Measurements from ENCODE around the gene DYNC2I2.
"Not testable (repeated sequence)": the region's sequence is repeated elsewhere in the genome, so short reads cannot be mapped to it uniquely, and the experiment has no call there.

Gene DYNC2I2

DNA sequence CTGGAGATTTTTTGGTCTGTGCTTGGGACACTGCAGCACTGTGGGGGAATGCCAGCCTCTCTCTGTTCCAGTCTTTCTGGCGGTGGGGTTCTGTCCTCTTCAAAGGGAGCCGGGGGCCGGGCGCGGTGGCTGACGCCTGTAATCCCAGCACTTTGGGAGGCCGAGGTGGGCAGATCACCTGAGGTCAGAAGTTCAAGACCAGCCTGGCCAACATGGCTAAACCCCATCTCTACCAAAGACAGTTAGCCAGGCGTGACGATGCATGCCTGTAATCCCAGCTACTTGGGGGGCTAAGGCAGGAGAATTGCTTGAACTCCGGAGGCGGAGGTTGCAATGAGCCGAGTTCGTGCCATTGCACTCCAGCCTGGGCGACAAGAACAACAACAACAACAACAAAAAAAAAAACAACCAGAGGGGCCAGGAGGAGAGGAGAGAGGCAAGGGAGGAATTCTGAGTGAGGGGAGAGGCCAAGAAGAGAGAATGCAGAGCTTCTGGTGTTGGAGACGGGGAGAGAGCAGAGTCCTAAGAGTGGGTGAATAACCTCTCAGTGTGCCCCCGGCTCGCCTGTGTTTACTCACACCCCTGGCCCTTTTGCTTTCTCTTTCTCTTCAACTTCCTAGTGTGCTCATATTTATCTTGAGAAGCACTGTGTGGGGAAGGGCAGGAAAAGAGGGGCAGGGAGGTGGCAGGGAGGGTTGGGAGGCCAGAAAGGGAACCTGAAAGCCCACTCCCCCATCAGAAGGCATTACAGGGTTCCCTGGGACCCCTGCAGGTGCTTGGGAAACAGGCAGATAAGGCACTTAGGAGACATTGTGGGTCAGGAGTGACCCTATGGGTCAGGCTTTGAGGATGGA lies 29.2 kb upstream of the DYNC2I2 start:
- peak; percentile 41 to 57 for DNase-seq

DNA sequence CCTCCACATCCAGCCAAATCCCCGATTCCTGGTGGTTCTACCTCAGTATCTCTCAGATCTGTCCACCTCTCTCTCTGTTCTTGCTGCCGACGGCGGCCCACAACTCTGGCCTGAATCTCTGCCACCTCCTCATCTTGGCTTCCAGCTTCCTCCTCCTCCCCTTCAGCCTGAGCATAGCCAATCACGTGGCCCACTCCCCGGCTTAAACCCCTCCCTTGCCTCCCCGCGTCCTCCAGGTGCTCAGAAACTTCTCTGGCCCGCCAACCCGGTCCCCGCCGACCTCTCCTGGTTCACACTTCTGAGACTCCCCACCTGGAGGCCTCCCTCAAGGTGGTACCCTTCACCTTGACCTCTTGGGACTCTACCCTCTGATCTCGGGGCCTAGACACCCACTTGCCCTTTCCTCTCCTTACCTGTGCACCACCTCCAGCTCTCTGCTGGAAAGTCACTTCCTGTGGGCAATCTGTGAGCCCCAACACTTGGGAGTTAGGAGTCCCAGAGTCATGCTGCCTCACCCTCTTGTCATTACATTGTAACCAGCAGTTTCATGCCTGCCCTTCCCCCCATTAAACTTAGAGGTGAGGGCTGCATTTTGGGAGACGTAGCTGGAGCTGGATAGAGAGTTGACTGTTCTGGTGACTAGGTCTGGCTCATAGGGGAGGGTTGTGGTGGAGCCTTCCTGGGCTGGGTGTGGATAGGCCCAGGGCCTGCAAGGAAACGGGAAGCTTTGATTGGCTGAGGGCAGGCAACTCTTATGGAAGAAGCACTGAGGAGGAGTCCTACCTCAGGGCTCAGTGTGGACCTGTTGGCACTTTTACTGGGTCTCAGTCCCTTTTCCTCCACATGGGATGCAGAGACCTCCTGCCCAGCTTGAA lies 27.9 kb upstream of the DYNC2I2 start:
- DNase-seq = peak; percentile 85 to 86

DNA sequence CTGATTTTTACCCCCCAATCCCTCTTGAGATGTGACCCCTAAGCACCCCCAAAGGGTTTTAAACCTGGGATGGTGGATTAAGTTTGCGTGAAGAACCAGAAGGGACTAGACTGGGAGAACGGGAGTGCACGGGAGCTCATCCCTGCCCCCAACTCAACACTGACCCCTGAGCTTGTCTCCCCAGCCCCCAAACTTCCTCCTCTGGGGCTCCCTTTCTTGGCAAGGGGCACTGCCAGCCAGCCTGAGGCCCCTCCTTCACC lies 27.3 kb upstream of the DYNC2I2 start:
- DNase-seq = no peak

- DNase-seq = peak; percentile 65 to 69
Measured at GRCh38 chr9:128683340-128684064, 26.9 kb upstream of the DYNC2I2 start.

DNA sequence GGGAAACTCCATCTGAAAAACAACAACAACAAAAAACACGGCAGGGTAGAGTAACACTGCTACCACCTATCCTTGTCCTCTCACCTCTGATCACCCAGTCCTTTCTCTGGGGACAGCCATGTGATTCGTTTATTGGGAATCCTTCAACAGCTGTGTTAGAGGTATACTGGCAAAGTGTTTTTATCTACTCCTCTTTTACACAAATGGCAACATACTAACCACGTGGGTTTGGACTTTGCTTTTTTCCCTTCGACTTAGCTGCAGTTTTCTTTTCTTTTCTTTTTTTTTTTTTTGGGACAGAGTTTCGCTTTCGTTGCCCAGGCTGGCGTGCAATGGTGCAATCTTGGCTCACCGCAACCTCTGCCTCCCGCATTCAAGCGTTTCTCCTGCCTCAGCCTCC lies 21.1 kb upstream of the DYNC2I2 start:
- DNase-seq = no peak

DNA sequence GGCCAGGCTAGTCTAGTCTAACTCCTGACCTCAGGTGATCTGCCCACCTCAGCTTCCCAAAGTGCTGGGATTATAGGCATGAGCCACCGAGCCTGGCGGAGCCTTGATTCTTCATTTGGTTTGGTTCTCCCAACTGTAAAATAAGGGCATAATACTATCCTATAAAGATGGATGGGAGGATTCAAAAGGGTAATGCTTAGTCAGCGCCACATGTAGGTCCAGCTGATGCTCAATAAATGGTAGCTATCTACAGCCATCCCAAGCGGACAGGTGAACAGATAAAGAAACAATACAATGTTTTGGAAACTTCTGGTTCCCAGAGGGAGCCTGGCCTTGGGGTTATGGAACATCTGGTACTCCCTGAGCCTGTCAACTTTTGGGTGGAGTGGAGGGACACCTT lies 18.7 kb upstream of the DYNC2I2 start:
- DNase-seq = no peak

DNA sequence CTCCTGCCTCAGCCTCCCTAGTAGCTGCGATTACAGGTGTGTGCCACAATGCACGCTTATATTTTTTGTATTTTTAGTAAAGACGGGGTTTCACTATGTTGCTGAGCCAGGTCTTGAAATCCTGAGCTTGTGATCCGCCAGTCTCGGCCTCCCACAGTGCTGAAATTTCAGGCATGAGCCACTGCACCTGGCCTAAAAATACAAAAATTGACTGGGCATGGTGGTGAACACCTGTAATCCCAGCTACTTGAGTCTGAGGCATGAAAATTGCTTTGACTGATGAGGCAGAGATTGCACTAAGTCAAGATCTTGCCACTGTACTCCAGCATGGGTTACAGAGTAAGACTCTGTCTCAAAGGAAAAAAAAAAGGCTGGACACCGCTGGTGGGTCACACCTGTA lies 13.1 kb upstream of the DYNC2I2 start:
- DNase-seq = no peak

DNA sequence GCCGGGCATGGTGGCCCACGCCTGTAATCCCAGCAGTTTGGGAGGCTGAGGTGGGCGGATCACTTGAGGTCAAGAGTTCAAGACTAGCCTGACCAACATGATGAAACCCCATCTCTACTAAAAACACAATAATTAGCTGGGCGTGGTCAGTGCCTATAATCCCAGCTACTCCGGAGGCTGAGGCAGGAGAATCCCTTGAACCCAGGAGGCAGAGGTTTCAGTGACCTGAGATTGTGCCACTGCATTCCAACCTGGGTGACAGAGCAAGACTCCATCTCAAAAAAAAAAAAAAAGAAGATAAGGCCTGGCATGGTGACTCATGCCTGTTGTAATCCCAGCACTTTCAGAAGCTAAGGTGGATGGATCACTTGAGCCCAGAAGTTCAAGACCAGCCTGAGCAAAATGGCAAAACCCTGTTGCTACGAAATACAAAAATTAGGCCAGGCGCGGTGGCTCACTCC lies 9.9 kb upstream of the DYNC2I2 start:
- not testable (repeated sequence) for DNase-seq

DNA sequence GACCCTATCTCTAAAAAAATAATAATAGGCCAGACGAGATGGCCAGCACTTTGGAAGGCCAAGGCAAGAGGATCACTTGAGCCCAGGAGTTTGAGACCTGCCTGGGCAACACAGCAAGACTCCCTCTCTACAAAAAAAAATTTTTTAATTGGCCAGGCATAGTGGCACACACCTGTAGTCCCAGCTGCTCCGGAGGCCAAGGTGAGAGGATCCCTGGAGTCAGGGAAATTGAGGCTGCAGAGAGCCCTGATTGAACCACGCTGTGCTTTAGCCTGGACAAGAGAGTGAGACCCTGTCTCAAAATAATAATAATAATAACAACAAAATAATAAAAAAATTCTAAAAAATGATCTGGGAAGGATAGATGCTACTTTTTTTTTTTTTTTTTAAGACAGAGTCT lies 1.1 kb upstream of the DYNC2I2 start:
- no peak for DNase-seq

DNA sequence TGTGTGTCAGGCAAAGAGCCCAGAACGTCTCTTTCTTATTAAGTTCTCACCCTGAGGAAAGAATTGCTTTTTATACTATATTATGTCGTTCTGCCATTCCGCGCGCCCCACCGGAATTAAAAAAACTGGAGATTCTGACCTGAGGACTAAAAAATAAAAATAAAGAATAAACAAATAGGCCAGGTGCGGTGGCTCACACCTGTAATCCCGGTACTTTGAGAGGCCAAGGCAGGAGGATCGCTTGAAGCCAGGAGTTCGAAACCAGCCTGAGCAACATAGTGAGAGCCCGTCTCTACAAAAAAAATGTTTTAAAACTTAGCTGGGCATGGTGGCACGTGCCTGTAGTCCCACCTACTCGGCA lies 677 bp upstream of the DYNC2I2 start:
- DNase-seq = no peak

GRCh38 chr9:128654481-128654880 lies 2.2 kb downstream of the DYNC2I2 start:
- DNase-seq = no peak

GRCh38 chr9:128653908-128654307 lies 2.7 kb downstream of the DYNC2I2 start:
- no peak for DNase-seq

- DNase-seq = no peak
Measured at GRCh38 chr9:128651798-128652197, 4.8 kb downstream of the DYNC2I2 start.

DNA sequence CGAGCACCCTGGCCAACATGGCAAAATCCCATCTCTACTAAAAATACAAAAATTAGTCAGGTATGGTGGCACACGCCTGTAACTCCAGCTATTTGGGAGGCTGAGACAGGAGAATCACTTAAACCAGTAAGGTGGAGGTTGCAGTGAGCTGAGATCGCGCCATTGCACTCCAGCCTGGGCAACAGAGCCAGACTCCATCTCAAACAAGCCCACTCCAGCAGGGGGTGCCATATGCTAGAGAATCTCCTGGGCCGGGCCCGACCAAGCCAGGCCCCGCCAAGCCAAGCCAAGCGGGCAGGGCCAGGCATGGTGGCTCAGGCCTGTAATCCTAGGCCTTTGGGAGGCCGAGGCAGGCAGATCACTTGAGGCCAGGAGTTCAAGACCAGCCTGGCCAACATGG lies 8.4 kb downstream of the DYNC2I2 start:
- peak; percentile 80 to 85 for DNase-seq

GRCh38 chr9:128643519-128644300 lies 12.9 kb downstream of the DYNC2I2 start:
- no peak for DNase-seq

- DNase-seq = no peak
Measured at GRCh38 chr9:128642675-128643245, 13.9 kb downstream of the DYNC2I2 start.

- no peak for DNase-seq
Measured at GRCh38 chr9:128640603-128641002, 16.0 kb downstream of the DYNC2I2 start.

- DNase-seq = no peak
Measured at GRCh38 chr9:128638580-128638979, 18.1 kb downstream of the DYNC2I2 start.

DNA sequence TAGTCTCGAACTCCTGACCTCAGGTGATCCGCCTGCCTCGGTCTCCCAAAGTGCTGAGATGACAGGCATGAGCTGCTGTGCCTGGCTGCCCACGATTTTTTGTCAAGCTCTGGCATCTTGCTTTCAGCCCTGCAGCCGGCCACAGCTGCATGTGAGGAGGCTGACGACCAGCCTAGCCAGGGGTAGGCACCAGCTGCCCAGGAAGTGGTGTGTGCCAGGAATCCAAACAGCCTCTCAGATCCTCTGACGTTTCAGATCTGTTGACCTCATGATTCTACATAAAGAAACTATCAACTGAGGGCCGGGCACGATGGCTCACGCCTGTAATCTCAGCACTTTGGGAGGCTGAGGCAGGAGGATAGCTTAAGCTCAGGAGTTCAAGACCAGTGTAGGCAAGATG lies 19.0 kb downstream of the DYNC2I2 start:
- DNase-seq = no peak

GRCh38 chr9:128636556-128637530 lies 19.8 kb downstream of the DYNC2I2 start:
- DNase-seq = no peak

- DNase-seq = no peak
Measured at GRCh38 chr9:128636024-128636390, 20.6 kb downstream of the DYNC2I2 start.
